ENCODE results near the gene FLRT1.

GRCh38 chr11:64049509-64049908, 13.8 kb downstream of the FLRT1 start:
- TF ChIP-seq, protein P1, sequence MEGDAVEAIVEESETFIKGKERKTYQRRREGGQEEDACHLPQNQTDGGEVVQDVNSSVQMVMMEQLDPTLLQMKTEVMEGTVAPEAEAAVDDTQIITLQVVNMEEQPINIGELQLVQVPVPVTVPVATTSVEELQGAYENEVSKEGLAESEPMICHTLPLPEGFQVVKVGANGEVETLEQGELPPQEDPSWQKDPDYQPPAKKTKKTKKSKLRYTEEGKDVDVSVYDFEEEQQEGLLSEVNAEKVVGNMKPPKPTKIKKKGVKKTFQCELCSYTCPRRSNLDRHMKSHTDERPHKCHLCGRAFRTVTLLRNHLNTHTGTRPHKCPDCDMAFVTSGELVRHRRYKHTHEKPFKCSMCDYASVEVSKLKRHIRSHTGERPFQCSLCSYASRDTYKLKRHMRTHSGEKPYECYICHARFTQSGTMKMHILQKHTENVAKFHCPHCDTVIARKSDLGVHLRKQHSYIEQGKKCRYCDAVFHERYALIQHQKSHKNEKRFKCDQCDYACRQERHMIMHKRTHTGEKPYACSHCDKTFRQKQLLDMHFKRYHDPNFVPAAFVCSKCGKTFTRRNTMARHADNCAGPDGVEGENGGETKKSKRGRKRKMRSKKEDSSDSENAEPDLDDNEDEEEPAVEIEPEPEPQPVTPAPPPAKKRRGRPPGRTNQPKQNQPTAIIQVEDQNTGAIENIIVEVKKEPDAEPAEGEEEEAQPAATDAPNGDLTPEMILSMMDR (conservative IDR thresholded peaks at IDR 0.05; ENCODE audit: low read depth in 2 of 2): no peak
- TF ChIP-seq POLR2AphosphoS5 (IDR thresholded peaks at IDR 0.05; ENCODE audit: low read depth) (no peak), EZH2 (IDR thresholded peaks at IDR 0.05; ENCODE audit: low read depth, unreplicated experiment) (no peak), ZNF114 (CRISPR knock-in tag; IDR thresholded peaks at IDR 0.05) (no peak), CREB1 (CRISPR knock-in tag; IDR thresholded peaks at IDR 0.05; ENCODE audit: low read depth) (no peak), ETS1 (IDR thresholded peaks at IDR 0.05) (no peak)
